Measurements from ENCODE around the gene WNT11.
"Not testable (repeated sequence)": the region's sequence is repeated elsewhere in the genome, so short reads cannot be mapped to it uniquely, and the experiment has no call there.

The WNT11 gene

GRCh38 chr11:76201672-76202412 lies 4.5 kb downstream of the WNT11 start:
- DNase-seq = no peak

GRCh38 chr11:76201056-76201455 lies 5.2 kb downstream of the WNT11 start:
- no peak for DNase-seq

- no peak for DNase-seq
Observed at GRCh38 chr11:76200006-76200940, 6.0 kb downstream of the WNT11 start.

- not testable (repeated sequence) for DNase-seq
Observed at GRCh38 chr11:76198691-76199090, 7.6 kb downstream of the WNT11 start.

GRCh38 chr11:76197941-76198640 lies 8.2 kb downstream of the WNT11 start:
- DNase-seq = no peak

- no peak for DNase-seq
Observed at GRCh38 chr11:76197332-76197731, 9.0 kb downstream of the WNT11 start.

GRCh38 chr11:76196849-76197248 lies 9.5 kb downstream of the WNT11 start:
- DNase-seq = no peak

GRCh38 chr11:76194872-76195668 lies 11.2 kb downstream of the WNT11 start:
- no peak for DNase-seq

GRCh38 chr11:76193219-76193618 lies 13.1 kb downstream of the WNT11 start:
- DNase-seq = no peak

GRCh38 chr11:76190376-76190775 lies 15.9 kb downstream of the WNT11 start:
- no peak for DNase-seq

GRCh38 chr11:76189682-76190081 lies 16.6 kb downstream of the WNT11 start:
- no peak for DNase-seq

- DNase-seq = no peak
Observed at GRCh38 chr11:76188873-76189272, 17.4 kb downstream of the WNT11 start.

- DNase-seq = no peak
Observed at GRCh38 chr11:76186776-76187279, 19.5 kb downstream of the WNT11 start.

- no peak for DNase-seq
Observed at GRCh38 chr11:76185931-76186401, 20.3 kb downstream of the WNT11 start.

- no peak for DNase-seq
Observed at GRCh38 chr11:76185511-76185910, 20.8 kb downstream of the WNT11 start.

- no peak for DNase-seq
Observed at GRCh38 chr11:76184551-76184993, 21.7 kb downstream of the WNT11 start.

- no peak for DNase-seq
Observed at GRCh38 chr11:76181371-76181770, 24.9 kb downstream of the WNT11 start.

GRCh38 chr11:76179147-76179546 lies 27.2 kb downstream of the WNT11 start:
- no peak for DNase-seq

- DNase-seq = no peak
Observed at GRCh38 chr11:76177250-76177686, 29.0 kb downstream of the WNT11 start.

- DNase-seq = no peak
Observed at GRCh38 chr11:76176463-76176862, 29.8 kb downstream of the WNT11 start.

GRCh38 chr11:76175783-76176182 lies 30.5 kb downstream of the WNT11 start:
- no peak for DNase-seq

GRCh38 chr11:76174330-76174729 lies 32.0 kb downstream of the WNT11 start:
- no peak for DNase-seq

All from AML-193 (cell line).